Muscle layer of duodenum (tissue), 2 donors: ENCODE results near the gene SUPT3H.

Experiments used
- H3K27ac ChIP-seq: one replicate; pipeline ENCODE4 v1.7.0; 2013; ENCODE audit warnings: mild to moderate bottlenecking, low read length
- H3K27me3 ChIP-seq: one replicate; pipeline ENCODE4 v1.7.0; 2013; ENCODE audit warnings: low read depth, mild to moderate bottlenecking, control low read depth, low read length
- H3K36me3 ChIP-seq, 2 donors: one replicate each; pipeline ENCODE4 v1.7.0; 2013; ENCODE audit warnings: low read length in 2 of 2, control low read depth in 1 of 2, mild to moderate bottlenecking in 1 of 2; ENCODE audit not compliant: insufficient read depth in 2 of 2, control insufficient read depth in 1 of 2
- H3K4me1 ChIP-seq, 2 donors: one replicate each; pipeline ENCODE4 v1.7.0; 2013; ENCODE audit warnings: low read length in 2 of 2, mild to moderate bottlenecking in 2 of 2, control low read depth in 1 of 2, moderate library complexity in 1 of 2; ENCODE audit not compliant: insufficient read depth in 2 of 2, control insufficient read depth in 1 of 2
- H3K4me3 ChIP-seq, 2 donors: one replicate each; pipeline ENCODE4 v1.7.0; 2013; ENCODE audit warnings: low read length in 2 of 2, low read depth in 1 of 2, mild to moderate bottlenecking in 1 of 2
- H3K9me3 ChIP-seq, 2 donors: one replicate each; pipeline ENCODE4 v1.7.0; 2013; ENCODE audit warnings: low read length in 2 of 2, control low read depth in 1 of 2, mild to moderate bottlenecking in 1 of 2; ENCODE audit not compliant: control insufficient read depth in 1 of 2
- donor health status: healthy.

SUPT3H gene

GRCh38 chr6:45377554-45378333 lies at the start of gene SUPT3H:
Gene SUPT3H (minus strand): TSS chr6:45377934.
- no peaks in the 10 kb centered on the region for H3K9me3 ChIP-seq
- H3K36me3 ChIP-seq, result no peaks in the 10 kb centered on the region
- H3K4me3 ChIP-seq, result peak within 1 kb of the TSS; percentile 74 to 95
- H3K27me3 ChIP-seq, result no peaks in the 10 kb centered on the region
- H3K4me1 ChIP-seq, result peaks cover 0 to 10% of the 10 kb centered on the region in 2 donors
- peak within 1 kb of the TSS; percentile 99 for H3K27ac ChIP-seq

- Histone ChIP-seq H3K4me1 (peaks cover 0 to 22% of the 10 kb centered on the region in 2 donors), H3K4me3 (no peak overlapping the region), H3K27ac (no peak overlapping the region), H3K27me3 (peaks cover 13% of the 10 kb centered on the region), H3K36me3 (no peaks in the 10 kb centered on the region), H3K9me3 (no peaks in the 10 kb centered on the region)
Observed at GRCh38 chr6:45426251-45426650, 48.5 kb upstream of the SUPT3H start.

- Histone ChIP-seq H3K27ac (peak overlapping the region; percentile 69), H3K27me3 (peaks cover 31% of the 10 kb centered on the region), H3K4me1 (peaks cover 0 to 32% of the 10 kb centered on the region in 2 donors), H3K4me3 (peak overlapping the region in 1 of 2 donors; percentile 4), H3K9me3 (no peaks in the 10 kb centered on the region), H3K36me3 (no peaks in the 10 kb centered on the region)
Observed at GRCh38 chr6:45424451-45424861, 46.7 kb upstream of the SUPT3H start.

GRCh38 chr6:45423824-45424450 lies 46.2 kb upstream of the SUPT3H start:
- Histone ChIP-seq H3K4me1 (peaks cover 0 to 34% of the 10 kb centered on the region in 2 donors), H3K27me3 (peaks cover 37% of the 10 kb centered on the region), H3K4me3 (peak overlapping the region; percentile 53 to 72), H3K36me3 (no peaks in the 10 kb centered on the region), H3K27ac (peak overlapping the region; percentile 69), H3K9me3 (no peaks in the 10 kb centered on the region)

- Histone ChIP-seq H3K9me3 (no peaks in the 10 kb centered on the region), H3K36me3 (no peaks in the 10 kb centered on the region), H3K4me3 (peak overlapping the region; percentile 53 to 72), H3K27ac (peak overlapping the region; percentile 69), H3K4me1 (peaks cover 0 to 34% of the 10 kb centered on the region in 2 donors), H3K27me3 (peaks cover 41% of the 10 kb centered on the region)
Observed at GRCh38 chr6:45423111-45423823, 45.5 kb upstream of the SUPT3H start.

- peaks cover 42% of the 10 kb centered on the region for H3K27me3 ChIP-seq
- H3K27ac ChIP-seq, result peak overlapping the region; percentile 69
- peak overlapping the region; percentile 66 to 72 for H3K4me3 ChIP-seq
- H3K4me1 ChIP-seq, result peaks cover 0 to 34% of the 10 kb centered on the region in 2 donors
- H3K9me3 ChIP-seq, result no peaks in the 10 kb centered on the region
- H3K36me3 ChIP-seq, result no peaks in the 10 kb centered on the region
Observed at GRCh38 chr6:45422503-45423110, 44.9 kb upstream of the SUPT3H start.

GRCh38 chr6:45421709-45422502 lies 44.2 kb upstream of the SUPT3H start:
- Histone ChIP-seq H3K9me3 (no peaks in the 10 kb centered on the region), H3K27ac (peak overlapping the region; percentile 16), H3K27me3 (peaks cover 42% of the 10 kb centered on the region), H3K4me1 (peaks cover 0 to 34% of the 10 kb centered on the region in 2 donors), H3K4me3 (peak overlapping the region; percentile 66 to 72), H3K36me3 (no peaks in the 10 kb centered on the region)

- Histone ChIP-seq H3K4me3 (peak overlapping the region; percentile 66 to 72), H3K27me3 (peaks cover 42% of the 10 kb centered on the region), H3K27ac (peak overlapping the region; percentile 16), H3K4me1 (peaks cover 0 to 34% of the 10 kb centered on the region in 2 donors), H3K9me3 (no peaks in the 10 kb centered on the region), H3K36me3 (no peaks in the 10 kb centered on the region)
Observed at GRCh38 chr6:45420909-45421708, 43.4 kb upstream of the SUPT3H start.

- Histone ChIP-seq H3K4me3 (peak overlapping the region; percentile 53 to 66), H3K36me3 (no peaks in the 10 kb centered on the region), H3K9me3 (no peaks in the 10 kb centered on the region), H3K4me1 (peaks cover 0 to 34% of the 10 kb centered on the region in 2 donors), H3K27ac (no peak overlapping the region), H3K27me3 (peaks cover 42% of the 10 kb centered on the region)
Observed at GRCh38 chr6:45420083-45420908, 42.6 kb upstream of the SUPT3H start.
